ENCODE measurements around the gene ZDHHC4. TPM values are rescaled to one million over a fixed set of nuclear protein-coding genes. Genes with fewer than 3 reads are reported as not detected.
A peak's percentile ranks its signal among the peaks of the same experiment; 100 is the strongest.

The ZDHHC4 gene
- total and polyA plus RNA-seq, 8 donors, result 4.1 to 78.4 (median 43.9) TPM

DNA sequence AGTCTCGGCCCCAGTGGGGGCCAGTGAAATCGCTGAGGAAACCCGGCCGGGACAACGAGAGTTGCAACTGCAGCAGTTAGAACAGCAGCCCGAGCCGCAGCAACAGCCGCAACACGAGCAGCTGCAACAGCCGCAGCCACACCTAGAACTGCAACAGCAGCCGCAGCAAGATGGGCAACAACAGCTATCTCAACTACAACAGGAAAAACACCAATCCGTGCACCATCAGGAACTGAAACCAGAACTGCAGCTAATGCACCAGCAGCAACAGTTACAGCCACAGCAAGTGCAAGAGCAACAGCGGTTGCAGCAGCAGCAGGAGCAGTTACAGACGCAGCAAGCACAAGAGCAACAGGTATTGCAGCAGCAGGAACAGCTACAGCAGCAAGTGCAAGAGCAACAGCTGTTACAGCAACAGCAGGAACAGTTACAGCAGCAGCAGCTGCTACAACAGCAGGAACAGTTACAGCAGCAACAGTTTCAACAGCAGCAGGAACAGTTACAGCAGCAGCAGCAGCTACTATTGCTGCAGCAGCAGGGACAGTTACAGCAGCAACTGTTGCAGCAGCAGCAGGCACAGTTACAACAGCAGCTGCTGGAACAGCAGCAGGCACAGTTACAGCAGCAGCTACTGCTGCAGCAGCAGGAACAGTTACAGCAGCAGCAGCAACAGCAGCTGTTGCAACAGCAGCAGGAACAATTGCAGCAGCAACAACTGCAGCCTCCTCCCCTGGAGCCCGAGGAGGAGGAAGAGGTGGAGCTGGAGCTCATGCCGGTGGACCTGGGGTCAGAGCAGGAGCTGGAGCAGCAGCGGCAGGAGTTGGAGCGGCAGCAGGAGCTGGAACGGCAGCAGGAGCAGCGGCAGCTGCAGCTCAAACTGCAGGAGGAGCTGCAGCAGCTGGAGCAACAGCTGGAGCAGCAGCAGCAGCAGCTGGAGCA is 44.2 kb downstream of the ZDHHC4 start:
- Histone ChIP-seq H3K4me3 (no peak overlapping the region), H3K4me1 (peaks cover under 1 to 12% (median 6%) of the 10 kb centered on the region in 4 donors), H3K9me3 (no peaks in the 10 kb centered on the region), H3K36me3 (peaks cover 7 to 73% (median 32%) of the 10 kb centered on the region in 4 donors), H3K27me3 (peaks cover 0 to 6% (median 0%) of the 10 kb centered on the region in 3 donors), H3K27ac (no peak overlapping the region)
- WGBS, 5 donors, result 87 to 91% (median 88%) methylated on average over 17 to 20 of the region's 20 CpGs
- intact Hi-C loops (cut with DNase I; ENCODE audit: low total_unique reads), result no loop called here
- no peak for DNase-seq
- no peak for TF ChIP-seq POLR2A (IDR thresholded peaks at IDR 0.05)
- no peak for TF ChIP-seq EP300 (IDR thresholded peaks at IDR 0.05)
- TF ChIP-seq, protein P1, sequence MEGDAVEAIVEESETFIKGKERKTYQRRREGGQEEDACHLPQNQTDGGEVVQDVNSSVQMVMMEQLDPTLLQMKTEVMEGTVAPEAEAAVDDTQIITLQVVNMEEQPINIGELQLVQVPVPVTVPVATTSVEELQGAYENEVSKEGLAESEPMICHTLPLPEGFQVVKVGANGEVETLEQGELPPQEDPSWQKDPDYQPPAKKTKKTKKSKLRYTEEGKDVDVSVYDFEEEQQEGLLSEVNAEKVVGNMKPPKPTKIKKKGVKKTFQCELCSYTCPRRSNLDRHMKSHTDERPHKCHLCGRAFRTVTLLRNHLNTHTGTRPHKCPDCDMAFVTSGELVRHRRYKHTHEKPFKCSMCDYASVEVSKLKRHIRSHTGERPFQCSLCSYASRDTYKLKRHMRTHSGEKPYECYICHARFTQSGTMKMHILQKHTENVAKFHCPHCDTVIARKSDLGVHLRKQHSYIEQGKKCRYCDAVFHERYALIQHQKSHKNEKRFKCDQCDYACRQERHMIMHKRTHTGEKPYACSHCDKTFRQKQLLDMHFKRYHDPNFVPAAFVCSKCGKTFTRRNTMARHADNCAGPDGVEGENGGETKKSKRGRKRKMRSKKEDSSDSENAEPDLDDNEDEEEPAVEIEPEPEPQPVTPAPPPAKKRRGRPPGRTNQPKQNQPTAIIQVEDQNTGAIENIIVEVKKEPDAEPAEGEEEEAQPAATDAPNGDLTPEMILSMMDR (IDR thresholded peaks at IDR 0.05), result no peak
- no peak for TF ChIP-seq POLR2AphosphoS5 (IDR thresholded peaks at IDR 0.05)

- 94 to 98% (median 96%) methylated on average over 57 to 67 of the region's 67 CpGs; no CpG with 5 or more reads in 1 of the 5 donors for WGBS, 5 donors
- no peaks in the 10 kb centered on the region for H3K27me3 ChIP-seq
- intact Hi-C loops (cut with DNase I; ENCODE audit: low total_unique reads), result no loop called here
- no peak overlapping the region for H3K4me3 ChIP-seq
- TF ChIP-seq POLR2AphosphoS5 (IDR thresholded peaks at IDR 0.05), result no peak
- peaks cover 7 to 72% (median 32%) of the 10 kb centered on the region in 4 donors for H3K36me3 ChIP-seq
- H3K9me3 ChIP-seq, result no peaks in the 10 kb centered on the region
- peaks cover 0 to 4% (median 2%) of the 10 kb centered on the region in 4 donors for H3K4me1 ChIP-seq
- no peak for DNase-seq
- H3K27ac ChIP-seq, result no peak overlapping the region
Observed at GRCh38 chr7:6622134-6622710, 45.0 kb downstream of the ZDHHC4 start.

DNA sequence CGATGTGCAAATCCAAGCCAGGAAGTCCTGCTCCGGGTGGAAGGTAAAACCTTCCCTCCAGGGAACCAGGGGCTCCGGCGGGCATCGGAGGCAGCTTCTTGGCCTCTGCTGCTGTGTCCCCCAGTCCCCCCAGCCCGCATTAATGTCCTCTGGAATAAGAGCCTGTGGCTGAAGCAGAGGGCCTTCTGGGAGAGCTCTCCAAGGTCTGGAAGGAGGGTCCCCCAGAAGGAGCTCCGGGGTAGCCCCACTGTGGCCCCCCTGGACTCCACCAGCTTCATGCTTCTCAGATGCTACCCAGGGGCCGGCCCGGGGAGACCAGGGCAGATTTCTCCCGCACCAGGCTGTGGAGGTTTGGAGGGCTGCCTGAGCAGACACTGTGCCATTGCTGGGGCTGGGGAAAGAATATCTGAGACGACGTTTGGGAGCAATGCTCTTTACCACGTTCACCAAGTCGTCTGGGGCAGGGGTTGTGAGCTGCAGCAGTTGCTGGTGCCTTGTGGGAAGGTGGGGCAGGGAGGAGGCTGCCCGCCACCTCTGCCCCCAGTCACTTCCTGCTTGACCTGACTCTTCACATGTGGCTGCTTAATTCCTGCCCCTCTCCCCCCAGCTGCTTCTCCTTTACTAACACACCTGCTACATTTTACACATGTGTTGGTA is 46.5 kb downstream of the ZDHHC4 start:
- peaks cover 7 to 57% (median 32%) of the 10 kb centered on the region in 4 donors for H3K36me3 ChIP-seq
- no peaks in the 10 kb centered on the region for H3K9me3 ChIP-seq
- TF ChIP-seq, protein P1 (IDR thresholded peaks at IDR 0.05), result no peak
- TF ChIP-seq POLR2A (IDR thresholded peaks at IDR 0.05), result no peak
- H3K27ac ChIP-seq, result no peak overlapping the region
- H3K4me1 ChIP-seq, result peaks cover 0 to 3% (median 0%) of the 10 kb centered on the region in 4 donors
- no peak overlapping the region for H3K4me3 ChIP-seq
- WGBS, 5 donors, result 73 to 83% (median 79%) methylated on average over 13 to 15 of the region's 15 CpGs
- no peaks in the 10 kb centered on the region for H3K27me3 ChIP-seq
- intact Hi-C loops (cut with DNase I; ENCODE audit: low total_unique reads), result no loop called here
- DNase-seq, result peak in 1 of 2 donors; percentile 25

DNA sequence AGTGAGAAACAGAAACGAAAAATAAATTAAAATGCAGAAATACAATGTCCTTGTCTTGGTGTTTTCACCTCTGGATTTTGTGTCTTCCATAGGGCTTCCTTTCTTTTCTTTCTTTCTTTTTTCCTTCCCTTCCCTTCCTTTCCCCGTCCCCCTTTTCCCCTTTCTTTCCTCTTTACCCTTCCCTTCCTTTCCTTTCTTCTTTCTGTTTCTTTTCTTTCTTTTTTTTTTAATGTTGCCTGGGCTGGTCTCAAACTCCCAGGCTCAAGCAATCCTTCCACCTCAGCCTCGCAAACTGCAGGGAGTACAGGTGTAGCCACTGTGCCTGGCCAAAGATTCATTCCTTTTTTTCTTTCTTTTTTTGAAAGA is 47.0 kb downstream of the ZDHHC4 start:
- no peak for TF ChIP-seq POLR2A (IDR thresholded peaks at IDR 0.05)
- TF ChIP-seq POLR2AphosphoS5 (IDR thresholded peaks at IDR 0.05), result no peak
- TF ChIP-seq, protein P1 (IDR thresholded peaks at IDR 0.05), result no peak
- no peak for TF ChIP-seq EP300 (IDR thresholded peaks at IDR 0.05)

More for the DNA sequence above, 47.0 kb downstream of the ZDHHC4 start:
- peaks cover 0 to 3% (median 0%) of the 10 kb centered on the region in 4 donors for H3K4me1 ChIP-seq
- no peak overlapping the region for H3K27ac ChIP-seq
- peaks cover 7 to 57% (median 32%) of the 10 kb centered on the region in 4 donors for H3K36me3 ChIP-seq
- no peak for DNase-seq
- WGBS, 5 donors, result 69 to 93% (median 80%) methylated on average over 3 of the region's 3 CpGs
- no peaks in the 10 kb centered on the region for H3K9me3 ChIP-seq
- no peaks in the 10 kb centered on the region for H3K27me3 ChIP-seq
- no peak overlapping the region for H3K4me3 ChIP-seq
- intact Hi-C loops (cut with DNase I; ENCODE audit: low total_unique reads), result no loop called here
